ENCODE results near the gene ASRGL1. TPM values are rescaled to one million over a fixed set of nuclear protein-coding genes. Genes with fewer than 3 reads are reported as not detected.

Gene ASRGL1
- total RNA-seq, 1 donor from 2014 or later, result 3.2 TPM

DNA sequence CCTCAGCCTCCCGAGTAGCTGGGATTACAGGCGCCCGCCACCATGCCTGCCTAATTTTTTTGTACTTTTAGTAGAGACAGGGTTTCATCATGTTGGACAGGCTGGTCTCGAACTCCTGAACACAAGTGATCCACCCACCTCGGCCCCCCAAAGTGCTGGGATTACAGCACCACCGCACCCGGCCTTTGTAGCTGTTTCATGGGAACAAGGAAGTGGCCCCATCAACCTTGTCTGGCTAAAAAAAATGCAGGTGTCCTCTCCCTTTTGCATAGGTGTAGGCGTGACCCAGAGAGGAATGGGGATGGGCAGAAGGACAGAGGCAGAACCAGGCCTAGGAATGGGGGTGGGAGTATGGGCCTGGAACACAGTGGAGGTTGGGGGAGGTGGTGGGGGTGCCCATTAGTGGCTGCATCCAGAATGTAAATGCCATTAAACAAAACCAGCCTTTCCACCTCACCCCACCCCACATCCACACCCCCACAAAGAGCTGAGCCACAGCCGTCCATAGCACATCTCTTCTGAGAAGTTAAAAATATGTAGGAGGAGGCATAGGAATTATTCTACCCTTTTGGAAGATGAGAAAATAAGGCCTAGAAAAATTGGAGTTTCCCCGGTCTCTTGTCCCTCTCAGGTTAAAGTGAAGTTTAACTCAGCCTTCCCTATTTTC, 58.8 kb downstream of the ASRGL1 start:
- H3K27me3 Mint-ChIP-seq (ENCODE audit: low read depth, unreplicated experiment), result peaks cover 4% of the 10 kb centered on the region
- Histone ChIP-seq H4K20me1 (ENCODE audit: insufficient read depth, low read length) (no peaks in the 10 kb centered on the region), H3K27me3 (ENCODE audit: insufficient read depth, low read length) (no peaks in the 10 kb centered on the region), H3K9ac (ENCODE audit: low read length) (no peak overlapping the region), H3K79me2 (ENCODE audit: insufficient read depth, low read length) (no peaks in the 10 kb centered on the region), H3K4me1 (ENCODE audit: insufficient read depth, low read length) (peaks cover 19% of the 10 kb centered on the region), H2AFZ (ENCODE audit: low read depth, low read length) (no peak overlapping the region), H3K9me3 (ENCODE audit: insufficient read depth, low read depth, low read length) (no peaks in the 10 kb centered on the region), H3K4me3 (ENCODE audit: insufficient read depth, low read depth, low read length) (no peak overlapping the region), H3K36me3 (ENCODE audit: insufficient read depth, low read length) (no peaks in the 10 kb centered on the region), H3K27ac (ENCODE audit: low read depth, low read length) (no peak overlapping the region), H3K4me2 (ENCODE audit: low read length) (no peak overlapping the region)
- no peak for TF ChIP-seq EZH2 (IDR thresholded peaks at IDR 0.05; ENCODE audit: insufficient read depth, low read length)
- no peak for TF ChIP-seq CTCF (IDR thresholded peaks at IDR 0.05; ENCODE audit: insufficient read depth, low read depth, low read length)
- H3K4me3 Mint-ChIP-seq (ENCODE audit: unreplicated experiment), result no peak overlapping the region
- DNase-seq (ENCODE audit: low read depth), result no peak
- H3K4me1 Mint-ChIP-seq (ENCODE audit: low read depth, unreplicated experiment), result peaks cover 13% of the 10 kb centered on the region
- no peak for FAIRE-seq
- peaks cover 2% of the 10 kb centered on the region for H3K36me3 Mint-ChIP-seq (ENCODE audit: low read depth, unreplicated experiment)
- no peaks in the 10 kb centered on the region for H3K9me3 Mint-ChIP-seq (ENCODE audit: unreplicated experiment)
- H3K27ac Mint-ChIP-seq (ENCODE audit: unreplicated experiment), result peak overlapping the region; percentile 58

- H3K36me3 ChIP-seq (ENCODE audit: insufficient read depth, low read length), result no peaks in the 10 kb centered on the region
- Mint-ChIP-seq H3K9me3 (ENCODE audit: unreplicated experiment) (no peaks in the 10 kb centered on the region), H3K4me3 (ENCODE audit: unreplicated experiment) (no peak overlapping the region), H3K27me3 (ENCODE audit: low read depth, unreplicated experiment) (peaks cover 12% of the 10 kb centered on the region), H3K4me1 (ENCODE audit: low read depth, unreplicated experiment) (peaks cover 13% of the 10 kb centered on the region), H3K36me3 (ENCODE audit: low read depth, unreplicated experiment) (no peaks in the 10 kb centered on the region), H3K27ac (ENCODE audit: unreplicated experiment) (peak overlapping the region; percentile 19)
- H3K9ac ChIP-seq (ENCODE audit: low read length), result no peak overlapping the region
- no peak overlapping the region for H2AFZ ChIP-seq (ENCODE audit: low read depth, low read length)
- no peaks in the 10 kb centered on the region for H4K20me1 ChIP-seq (ENCODE audit: insufficient read depth, low read length)
- H3K27ac ChIP-seq (ENCODE audit: low read depth, low read length), result no peak overlapping the region
- H3K27me3 ChIP-seq (ENCODE audit: insufficient read depth, low read length), result no peaks in the 10 kb centered on the region
- H3K4me2 ChIP-seq (ENCODE audit: low read length), result peak overlapping the region; percentile 20
- H3K79me2 ChIP-seq (ENCODE audit: insufficient read depth, low read length), result no peaks in the 10 kb centered on the region
- H3K4me3 ChIP-seq (ENCODE audit: insufficient read depth, low read depth, low read length), result no peak overlapping the region
- H3K4me1 ChIP-seq (ENCODE audit: insufficient read depth, low read length), result peaks cover 19% of the 10 kb centered on the region
- no peaks in the 10 kb centered on the region for H3K9me3 ChIP-seq (ENCODE audit: insufficient read depth, low read depth, low read length)
- FAIRE-seq, result no peak
- TF ChIP-seq CTCF (IDR thresholded peaks at IDR 0.05; ENCODE audit: insufficient read depth, low read depth, low read length) (no peak), EZH2 (IDR thresholded peaks at IDR 0.05; ENCODE audit: insufficient read depth, low read length) (no peak)
- DNase-seq (ENCODE audit: low read depth), result peak; percentile 63
These were observed 61.1 kb downstream of the ASRGL1 start for GRCh38 chr11:62398011-62398994.

Measured in astrocyte (in vitro differentiated cells and primary cell).